Smooth muscle cell (in vitro differentiated cells): ENCODE results near the gene NHLRC4. TPM values are rescaled to one million over a fixed set of nuclear protein-coding genes. Genes with fewer than 3 reads are reported as not detected.

Experiments used
- DNase-seq: peaks from one replicate; lab custom pipeline; 2025; ENCODE audit not compliant: unreplicated experiment; lab: John Stamatoyannopoulos, UW
- H2AFZ ChIP-seq: fragments of 200-600 bp; sonication (generic); 2 replicates; pipeline ENCODE4 v1.6.0; 2016; ENCODE audit warnings: antibody characterized with exemption, low read depth, mild to moderate bottlenecking
- H3F3A ChIP-seq: fragments of 200-600 bp; sonication (generic); 2 replicates; pipeline ENCODE4 v1.6.0; 2017; ENCODE audit warnings: antibody characterized with exemption, low read depth
- H3K27ac ChIP-seq: fragments of 200-600 bp; sonication (generic); 2 replicates; pipeline ENCODE4 v1.5.1; 2016; ENCODE audit warnings: low read depth, mild to moderate bottlenecking
- H3K27me3 ChIP-seq: fragments of 200-600 bp; sonication (generic); 2 replicates; pipeline ENCODE4 v1.6.1; 2016; ENCODE audit warnings: low read depth, mild to moderate bottlenecking
- H3K36me3 ChIP-seq: fragments of 200-600 bp; sonication (generic); 2 replicates; pipeline ENCODE4 v1.5.1; 2016; ENCODE audit warnings: low read depth
- H3K4me1 ChIP-seq: fragments of 200-600 bp; sonication (generic); 2 replicates; pipeline ENCODE4 v1.5.1; 2016; ENCODE audit warnings: low read depth
- H3K4me2 ChIP-seq: fragments of 200-600 bp; sonication (generic); 2 replicates; pipeline ENCODE4 v1.6.0; 2016; ENCODE audit warnings: mild to moderate bottlenecking
- H3K4me3 ChIP-seq: fragments of 200-600 bp; sonication (generic); 2 replicates; pipeline ENCODE4 v1.5.1; 2016; ENCODE audit warnings: mild to moderate bottlenecking
- H3K79me2 ChIP-seq: fragments of 200-600 bp; sonication (generic); 2 replicates; pipeline ENCODE4 v1.6.0; 2016; ENCODE audit warnings: low read depth, mild to moderate bottlenecking
- H3K9ac ChIP-seq: fragments of 200-600 bp; sonication (generic); 2 replicates; pipeline ENCODE4 v1.6.0; 2016; ENCODE audit warnings: low read depth
- H3K9me3 ChIP-seq: fragments of 200-600 bp; sonication (generic); replicated peaks from 2 replicates; pipeline ENCODE4 v1.5.1; 2016; ENCODE audit warnings: low read depth
- H4K20me1 ChIP-seq: fragments of 200-600 bp; sonication (generic); 2 replicates; pipeline ENCODE4 v1.6.0; 2016; ENCODE audit warnings: low read depth
- WGBS: methylation state at CpG from one replicate; pipeline ENCODE4 v1.1.7; 2016; ENCODE audit warnings: low lambda C conversion rate; 5-methylcytosine and 5-hydroxymethylcytosine counted together
- polyA plus RNA-seq: library from polyadenylated mRNA; unstranded; fragments of >200 nt; fragmentation: Nextera tagmentation; extraction: Ambion mirVana; gene quantifications from 2 replicates; pipeline ENCODE4 v1.2.1, GENCODE V29; 2016
- total RNA-seq: library from RNA; depleted of rRNA; stranded (reverse); fragments of >200 nt; gene quantifications from 2 replicates; pipeline ENCODE4 v1.2.3, GENCODE V29; 2014
- TF ChIP-seq, protein P1 (sequence below): fragments of 200-600 bp; sonication (generic); IDR thresholded peaks from 2 replicates; pipeline ENCODE4 v1.5.1; 2017; ENCODE audit warnings: borderline replicate concordance, mild to moderate bottlenecking, antibody characterized with exemption; ENCODE audit not compliant: insufficient read depth, poor library complexity, severe bottlenecking

Gene NHLRC4, protein sequence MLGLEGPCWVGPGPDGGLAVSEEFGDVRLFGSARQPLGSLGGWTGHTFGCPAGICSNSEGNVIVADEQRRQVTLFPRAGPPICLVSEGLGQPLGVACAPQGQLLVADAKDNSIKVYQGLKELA
- total RNA-seq: 0.18 and 0.63 TPM in 2 replicates
- 0.85 and 2.6 TPM in 2 replicates for polyA plus RNA-seq

DNA sequence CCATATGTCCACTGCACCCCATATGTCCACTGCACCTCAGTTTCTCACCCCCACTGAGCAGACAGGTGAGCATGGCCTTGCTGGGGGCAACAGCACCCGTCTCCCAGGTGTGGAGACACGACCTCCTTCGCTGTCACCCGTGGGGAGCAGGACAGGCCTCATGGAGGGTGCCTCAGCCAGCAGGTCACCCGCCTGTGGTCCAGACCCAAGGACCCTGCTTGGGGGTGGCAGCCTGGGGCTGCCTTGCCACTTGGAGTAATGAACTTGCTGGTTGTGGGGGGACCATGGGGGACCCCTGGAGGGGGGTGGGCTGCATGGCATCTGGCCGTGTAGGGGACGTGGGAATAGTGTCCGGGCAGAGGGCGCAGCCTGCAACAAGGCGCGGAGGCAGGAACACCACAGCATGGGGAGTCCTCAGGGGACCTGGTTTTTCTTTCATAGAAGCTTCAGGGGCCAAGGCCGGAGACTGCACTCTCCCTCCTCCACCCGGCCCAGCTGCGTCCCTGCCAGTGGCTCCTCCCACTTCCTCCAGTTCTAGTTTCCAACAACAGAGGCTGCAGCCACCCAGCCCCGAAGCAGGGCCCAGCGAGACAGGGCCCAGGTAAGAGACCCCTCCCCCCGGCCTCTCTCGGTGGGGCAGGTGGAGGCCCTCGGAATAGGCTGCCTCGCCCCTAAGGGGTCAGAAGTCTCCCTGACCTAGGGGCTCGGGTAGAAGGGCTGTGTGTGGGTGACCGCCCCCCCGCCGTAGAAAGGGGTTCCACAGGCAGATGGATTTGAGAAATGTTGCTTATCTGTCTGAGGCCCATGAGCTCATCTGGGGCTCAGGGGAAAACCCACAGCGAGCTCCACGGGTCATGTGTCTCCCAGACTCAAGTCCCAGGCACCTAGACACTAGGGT, at the start of gene NHLRC4:
Gene NHLRC4 (plus strand): TSS at position 531 of the 898 bp plus-strand sequence. CDS start 1,043 bp downstream, outside the sequence.
- TF ChIP-seq, protein P1, sequence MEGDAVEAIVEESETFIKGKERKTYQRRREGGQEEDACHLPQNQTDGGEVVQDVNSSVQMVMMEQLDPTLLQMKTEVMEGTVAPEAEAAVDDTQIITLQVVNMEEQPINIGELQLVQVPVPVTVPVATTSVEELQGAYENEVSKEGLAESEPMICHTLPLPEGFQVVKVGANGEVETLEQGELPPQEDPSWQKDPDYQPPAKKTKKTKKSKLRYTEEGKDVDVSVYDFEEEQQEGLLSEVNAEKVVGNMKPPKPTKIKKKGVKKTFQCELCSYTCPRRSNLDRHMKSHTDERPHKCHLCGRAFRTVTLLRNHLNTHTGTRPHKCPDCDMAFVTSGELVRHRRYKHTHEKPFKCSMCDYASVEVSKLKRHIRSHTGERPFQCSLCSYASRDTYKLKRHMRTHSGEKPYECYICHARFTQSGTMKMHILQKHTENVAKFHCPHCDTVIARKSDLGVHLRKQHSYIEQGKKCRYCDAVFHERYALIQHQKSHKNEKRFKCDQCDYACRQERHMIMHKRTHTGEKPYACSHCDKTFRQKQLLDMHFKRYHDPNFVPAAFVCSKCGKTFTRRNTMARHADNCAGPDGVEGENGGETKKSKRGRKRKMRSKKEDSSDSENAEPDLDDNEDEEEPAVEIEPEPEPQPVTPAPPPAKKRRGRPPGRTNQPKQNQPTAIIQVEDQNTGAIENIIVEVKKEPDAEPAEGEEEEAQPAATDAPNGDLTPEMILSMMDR: no peak
- peak within 1 kb of the TSS; percentile 62 for H3K4me2 ChIP-seq
- H3K79me2 ChIP-seq: peaks cover 12% of the 10 kb centered on the region
- no peaks in the 10 kb centered on the region for H3F3A ChIP-seq
- H3K9ac ChIP-seq: no peak within 1 kb of the TSS
- no peak within 1 kb of the TSS for H2AFZ ChIP-seq
- no peaks in the 10 kb centered on the region for H3K9me3 ChIP-seq
- peak; percentile 38 for DNase-seq
- H4K20me1 ChIP-seq: peaks cover 4% of the 10 kb centered on the region
- H3K4me1 ChIP-seq: peaks cover 19% of the 10 kb centered on the region
- WGBS: 47% methylated on average over 19 of the region's 26 CpGs
- H3K27ac ChIP-seq: peak within 1 kb of the TSS; percentile 5
- peaks cover 3% of the 10 kb centered on the region for H3K27me3 ChIP-seq
- H3K36me3 ChIP-seq: no peaks in the 10 kb centered on the region
- H3K4me3 ChIP-seq: no peak within 1 kb of the TSS

DNA sequence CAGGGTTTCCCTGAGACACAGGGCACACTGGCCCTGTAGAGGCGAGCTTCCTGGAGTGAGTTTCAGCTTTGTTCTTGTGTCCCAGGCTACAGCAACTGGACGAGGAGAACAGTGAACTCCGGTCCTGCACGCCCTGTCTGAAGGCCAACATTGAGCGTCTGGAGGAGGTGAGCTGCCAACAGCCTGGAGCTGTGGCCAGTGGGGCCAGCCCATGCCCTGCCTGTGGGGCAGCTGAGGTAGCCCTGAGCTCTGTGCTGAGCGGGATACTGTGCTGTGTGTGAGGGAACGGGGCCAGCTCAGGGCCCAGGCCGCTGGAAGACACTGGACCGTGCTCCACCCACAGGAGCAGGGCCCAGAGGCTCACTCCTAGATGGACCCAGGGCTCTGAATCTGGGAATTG, 47.9 kb upstream of the NHLRC4 start:
- Histone ChIP-seq H3K36me3 (no peaks in the 10 kb centered on the region), H3K4me2 (no peak overlapping the region), H3F3A (no peaks in the 10 kb centered on the region), H3K27ac (no peak overlapping the region), H3K79me2 (no peaks in the 10 kb centered on the region), H3K27me3 (no peaks in the 10 kb centered on the region), H4K20me1 (peaks cover 6% of the 10 kb centered on the region), H3K4me1 (no peaks in the 10 kb centered on the region), H3K9me3 (no peaks in the 10 kb centered on the region), H3K4me3 (no peak overlapping the region), H3K9ac (no peak overlapping the region), H2AFZ (no peak overlapping the region)
- no peak for DNase-seq
- 97% methylated on average over 9 of the region's 9 CpGs for WGBS
- TF ChIP-seq, protein P1: no peak

DNA sequence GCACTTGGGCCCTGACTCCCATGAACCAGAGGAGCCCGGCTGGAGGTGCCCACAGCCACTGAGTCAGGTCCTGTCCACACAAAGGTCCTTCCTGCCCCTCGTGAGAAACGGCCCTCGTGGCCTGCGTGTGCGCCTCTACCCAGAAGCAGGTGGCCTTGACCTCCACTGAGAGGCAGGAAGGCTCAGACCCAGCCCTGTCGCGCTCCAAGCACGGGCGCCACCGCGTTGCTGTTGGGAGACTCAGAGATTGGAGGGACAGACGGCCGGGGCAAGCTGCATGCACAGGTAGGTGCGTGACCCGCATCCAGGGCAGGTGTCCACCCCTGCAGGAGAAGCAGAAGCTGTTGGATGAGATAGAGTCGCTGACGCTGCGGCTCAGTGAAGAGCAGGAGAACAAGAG, 47.4 kb upstream of the NHLRC4 start:
- Histone ChIP-seq H4K20me1 (peaks cover 11% of the 10 kb centered on the region), H3K36me3 (no peaks in the 10 kb centered on the region), H2AFZ (no peak overlapping the region), H3K4me3 (no peak overlapping the region), H3K4me2 (no peak overlapping the region), H3K27ac (no peak overlapping the region), H3K27me3 (no peaks in the 10 kb centered on the region), H3K9ac (no peak overlapping the region), H3K79me2 (peaks cover under 1% of the 10 kb centered on the region), H3F3A (no peaks in the 10 kb centered on the region), H3K9me3 (no peaks in the 10 kb centered on the region), H3K4me1 (no peaks in the 10 kb centered on the region)
- DNase-seq: no peak
- 95% methylated on average over 19 of the region's 19 CpGs for WGBS
- TF ChIP-seq, protein P1: no peak
